Measurements from ENCODE around the gene SMIM36. TPM values are rescaled to one million over a fixed set of nuclear protein-coding genes. Genes with fewer than 3 reads are reported as not detected.
"Not testable (repeated sequence)": the region's sequence is repeated elsewhere in the genome, so short reads cannot be mapped to it uniquely, and the experiment has no call there.

The SMIM36 gene
- total RNA-seq, 1 experiment from 2014 or later: not detected

DNA sequence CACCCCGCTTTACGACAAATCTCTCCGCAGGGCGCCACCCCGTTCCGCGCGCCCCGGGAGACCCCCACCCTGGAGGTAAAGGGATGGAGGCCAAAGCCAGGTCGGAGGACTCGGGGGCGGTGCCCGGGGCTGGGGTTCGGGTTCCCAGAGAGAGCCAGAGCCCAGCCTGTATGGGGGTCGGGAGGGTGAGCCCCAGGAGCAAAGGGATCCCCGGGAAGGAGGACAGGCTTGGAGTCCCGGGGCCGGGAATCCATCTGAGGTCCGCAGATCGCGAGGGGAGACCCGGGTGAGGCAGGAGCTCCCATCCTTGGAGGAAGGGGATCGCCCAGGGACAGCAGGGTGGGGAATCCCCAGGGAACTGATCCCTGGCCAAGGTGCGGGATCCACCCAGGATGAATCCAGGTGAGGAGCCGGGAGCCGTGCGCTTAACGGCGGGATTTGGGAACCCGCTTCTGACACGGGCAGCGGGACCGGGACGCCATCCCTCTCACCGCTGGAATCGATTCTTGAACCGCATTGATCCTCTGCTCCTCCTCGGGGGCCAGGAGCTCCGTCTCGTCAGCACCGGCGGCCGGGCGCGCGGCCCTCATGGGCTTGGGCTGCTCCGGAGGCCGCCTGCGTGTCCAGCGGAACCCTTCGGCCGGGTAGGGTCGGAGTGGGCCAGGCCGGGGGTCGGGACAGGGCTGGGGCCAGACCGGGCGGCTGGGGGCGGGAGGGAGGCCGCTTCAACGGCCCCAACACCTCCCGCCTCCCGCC, 89.9 kb downstream of the SMIM36 start, which contains the start of gene MMD:
Gene MMD, minus strand, starts transcription at position 657 of the 756 bp plus-strand sequence. Its CDS starts 140 bp downstream, at position 517.
- DNase-seq (ENCODE audit: low spot score): no peak
- in situ Hi-C loops (cut with HindIII; ENCODE audit: low sequenced_read_pairs): no loop called here

DNA sequence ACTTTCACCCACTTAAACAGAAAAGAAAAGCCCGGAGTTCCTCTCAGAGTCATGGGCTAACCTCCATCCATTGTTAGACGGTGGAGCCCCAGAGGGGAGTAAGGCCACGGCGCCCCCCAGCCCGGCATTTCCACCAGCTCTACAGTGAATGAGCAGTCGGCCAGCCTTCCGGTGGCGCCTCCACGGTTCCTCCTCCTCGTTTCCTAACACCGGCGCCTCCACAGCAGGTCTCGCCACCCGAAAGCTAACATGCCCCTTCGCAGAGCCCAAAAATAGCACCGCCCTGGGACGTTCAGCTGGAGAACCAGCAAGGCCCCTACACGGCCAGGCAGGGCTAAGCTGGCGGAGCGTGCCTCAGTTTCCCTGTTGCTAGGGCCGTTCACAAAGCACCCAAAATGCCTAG, 90.5 kb downstream of the SMIM36 start:
- DNase-seq (ENCODE audit: low spot score): peak; percentile 23
- in situ Hi-C loops (cut with HindIII; ENCODE audit: low sequenced_read_pairs): no loop called here

DNA sequence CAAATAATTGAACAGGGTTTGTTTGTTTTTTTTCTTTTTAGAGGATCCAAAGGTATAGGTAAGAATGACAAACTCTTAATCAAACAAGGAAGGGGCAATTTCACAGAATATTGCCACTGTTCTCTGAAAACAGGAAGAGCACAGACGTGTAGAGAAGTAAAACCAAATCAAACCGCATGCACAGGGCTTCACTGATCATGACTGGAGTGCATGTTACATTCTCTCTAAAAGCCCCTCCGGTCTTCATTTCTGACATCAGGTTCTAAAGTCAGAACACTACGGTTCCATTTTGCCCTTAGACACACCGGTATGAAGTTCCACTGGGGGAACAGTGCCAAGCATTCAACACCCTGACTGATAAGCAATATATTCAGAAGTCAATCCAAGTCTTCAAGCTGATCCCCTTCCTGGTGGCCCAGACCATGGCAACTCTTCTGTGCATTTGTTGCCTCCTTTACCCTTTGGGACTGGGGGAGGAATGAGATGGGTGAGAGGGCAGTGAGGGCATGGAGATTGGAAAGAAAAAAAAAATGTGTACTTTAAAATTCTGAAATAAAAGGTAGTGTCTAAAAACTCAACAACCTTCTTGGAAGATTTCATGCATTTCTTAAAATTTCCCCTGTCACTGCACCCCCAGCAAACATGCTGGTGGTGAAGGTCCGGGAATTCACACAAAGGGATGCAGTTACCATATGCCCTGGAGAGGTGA, 91.0 kb downstream of the SMIM36 start:
- in situ Hi-C loops (cut with HindIII; ENCODE audit: low sequenced_read_pairs): no loop called here
- peak; percentile 11 for DNase-seq (ENCODE audit: low spot score)

DNA sequence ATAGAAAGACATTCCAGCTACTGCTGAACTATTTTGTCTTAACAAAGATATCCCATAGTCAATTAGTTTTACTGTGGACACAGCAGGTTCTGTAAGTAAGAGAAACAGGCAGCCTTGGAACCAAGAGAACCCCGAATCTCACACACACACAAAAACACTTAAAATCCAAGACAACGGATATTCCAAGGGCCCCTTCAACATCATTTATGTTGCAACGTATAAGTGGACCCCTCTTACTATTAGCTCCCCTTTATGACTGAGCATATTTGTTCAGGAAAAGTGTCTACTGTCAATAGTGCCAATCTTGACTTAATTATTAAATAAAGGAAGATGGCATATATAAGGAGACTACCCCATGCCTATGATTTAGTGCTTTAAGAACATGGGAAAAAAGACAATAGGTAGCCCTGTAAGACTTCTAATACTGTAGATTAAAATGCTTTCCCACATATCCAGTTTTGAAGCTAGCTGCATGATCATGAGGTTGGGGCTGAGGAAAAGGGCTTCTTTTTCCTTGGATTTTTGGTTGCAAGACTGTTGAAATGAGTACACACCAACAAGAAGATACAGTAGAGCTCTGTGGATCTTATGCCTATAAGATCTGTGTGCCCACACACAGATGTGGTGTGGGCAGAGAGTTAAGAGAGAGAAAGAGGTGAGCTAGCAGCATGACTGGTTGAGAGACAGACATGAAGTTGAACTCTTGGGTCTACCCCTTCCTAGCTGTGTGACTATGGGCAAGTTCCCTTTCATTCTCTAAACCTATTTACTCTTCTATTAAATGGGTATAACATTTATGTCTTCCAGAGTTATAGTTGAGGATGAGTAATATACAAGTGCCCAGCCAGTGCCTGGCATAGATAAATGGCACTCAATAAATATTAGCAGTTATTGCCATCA, 92.6 kb downstream of the SMIM36 start:
- DNase-seq (ENCODE audit: low spot score): no peak
- in situ Hi-C loops (cut with HindIII; ENCODE audit: low sequenced_read_pairs): no loop called here

DNA sequence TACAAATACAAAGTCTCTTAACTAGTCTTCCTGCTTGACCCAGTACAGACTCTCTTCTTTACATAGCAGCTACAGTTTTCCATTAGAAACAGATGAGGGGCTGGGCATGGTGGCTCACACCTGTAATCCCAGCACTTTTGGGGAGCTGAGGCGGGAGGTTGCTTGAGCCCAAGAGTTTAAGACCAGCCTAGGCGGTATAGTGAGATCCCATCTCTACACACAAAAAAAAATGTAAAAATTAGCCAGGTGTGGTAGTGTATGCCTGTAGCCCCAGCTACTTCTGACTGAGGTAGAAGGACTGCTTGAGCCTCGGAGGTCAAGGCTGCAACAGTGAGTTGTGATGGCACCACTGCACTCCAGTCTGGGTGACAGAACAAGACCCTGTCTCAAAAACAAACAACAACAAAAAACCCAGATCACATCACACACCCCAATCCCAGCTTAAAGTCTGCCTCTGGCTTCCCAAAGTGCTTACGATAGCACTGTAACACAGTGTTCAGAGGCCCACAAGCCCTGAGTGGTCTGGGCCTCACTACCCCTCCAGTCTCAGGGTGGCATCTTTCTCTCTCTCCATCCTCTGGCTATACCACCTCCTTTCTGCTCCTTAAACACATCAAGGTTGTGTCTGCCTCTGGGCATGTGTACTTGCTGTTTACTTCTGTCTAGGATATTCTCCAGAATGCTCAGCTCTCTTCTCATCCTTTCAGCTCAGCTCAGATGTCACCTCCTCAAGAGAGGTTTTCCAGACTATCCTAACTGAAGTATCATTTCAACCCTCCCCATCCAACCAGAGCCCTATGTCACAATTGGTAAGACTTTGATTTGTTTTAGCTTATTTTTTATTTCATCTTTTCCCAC, 93.6 kb downstream of the SMIM36 start:
- in situ Hi-C loops (cut with HindIII; ENCODE audit: low sequenced_read_pairs): no loop called here
- no peak for DNase-seq (ENCODE audit: low spot score)

DNA sequence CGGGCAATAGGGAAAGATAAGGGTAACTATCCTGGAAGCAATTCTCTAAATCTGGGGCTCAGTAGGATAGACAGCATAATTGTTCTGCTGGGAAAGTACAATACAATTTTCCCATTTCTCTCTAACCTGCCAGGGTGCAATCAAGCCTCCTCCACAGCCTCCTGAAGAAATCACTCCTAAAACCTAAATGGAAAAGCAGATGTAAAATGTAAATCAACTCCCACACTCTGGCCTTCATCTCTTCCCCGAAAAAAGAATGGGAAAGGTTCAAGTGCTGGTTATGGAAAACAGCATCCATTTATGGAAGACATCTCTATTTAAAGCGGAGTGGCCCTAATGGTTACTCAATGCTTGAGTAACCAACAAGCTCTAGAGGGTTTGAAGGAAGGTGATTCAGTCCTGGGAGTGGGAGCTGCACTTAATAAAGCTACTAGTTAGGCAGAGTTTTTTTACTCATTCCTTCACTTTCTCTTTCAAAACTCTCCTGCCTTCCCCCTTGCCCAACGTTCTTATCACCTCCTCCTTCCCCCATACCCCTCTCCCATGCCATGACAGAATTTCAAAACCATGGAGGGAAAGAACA, 94.7 kb downstream of the SMIM36 start:
- DNase-seq (ENCODE audit: low spot score): no peak
- in situ Hi-C loops (cut with HindIII; ENCODE audit: low sequenced_read_pairs): no loop called here

DNA sequence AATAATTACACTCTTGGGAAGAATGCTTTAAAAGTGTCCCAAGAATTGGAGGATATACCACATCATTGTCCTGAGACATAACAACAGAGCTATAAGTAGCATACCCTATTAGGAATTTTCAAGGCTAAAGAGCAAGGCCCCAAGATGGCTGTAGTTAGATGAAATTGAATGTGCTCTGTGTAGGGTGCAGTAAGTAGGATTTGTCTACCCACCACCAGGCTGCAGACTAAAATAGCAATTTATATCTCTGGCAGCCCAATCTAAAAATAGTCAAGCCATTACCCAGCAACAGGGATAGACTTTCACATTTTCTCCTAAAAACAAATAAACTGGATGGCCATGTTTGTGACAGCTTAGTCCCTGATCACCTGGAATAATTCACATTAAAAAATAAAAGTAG, 95.3 kb downstream of the SMIM36 start:
- in situ Hi-C loops (cut with HindIII; ENCODE audit: low sequenced_read_pairs): no loop called here
- DNase-seq (ENCODE audit: low spot score): no peak

DNA sequence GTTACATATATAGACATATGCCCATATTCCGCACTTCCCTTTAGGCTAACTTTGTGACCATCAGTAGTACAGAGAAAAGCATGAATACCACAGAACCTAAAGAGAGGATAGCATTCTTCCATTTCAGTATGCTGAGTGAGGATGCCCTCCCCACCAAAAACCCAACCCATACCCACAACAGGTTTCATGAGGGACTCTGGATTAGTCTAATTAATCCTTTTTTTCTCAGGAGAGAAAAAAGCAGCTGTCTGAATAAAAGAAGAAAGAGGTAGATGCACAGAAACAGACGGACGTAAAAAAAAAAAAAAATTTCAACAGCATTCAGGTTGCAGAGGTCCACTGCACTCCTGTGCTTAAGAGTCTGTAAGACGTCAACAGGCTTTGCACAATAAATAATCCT, 96.3 kb downstream of the SMIM36 start:
- in situ Hi-C loops (cut with HindIII; ENCODE audit: low sequenced_read_pairs): no loop called here

DNA sequence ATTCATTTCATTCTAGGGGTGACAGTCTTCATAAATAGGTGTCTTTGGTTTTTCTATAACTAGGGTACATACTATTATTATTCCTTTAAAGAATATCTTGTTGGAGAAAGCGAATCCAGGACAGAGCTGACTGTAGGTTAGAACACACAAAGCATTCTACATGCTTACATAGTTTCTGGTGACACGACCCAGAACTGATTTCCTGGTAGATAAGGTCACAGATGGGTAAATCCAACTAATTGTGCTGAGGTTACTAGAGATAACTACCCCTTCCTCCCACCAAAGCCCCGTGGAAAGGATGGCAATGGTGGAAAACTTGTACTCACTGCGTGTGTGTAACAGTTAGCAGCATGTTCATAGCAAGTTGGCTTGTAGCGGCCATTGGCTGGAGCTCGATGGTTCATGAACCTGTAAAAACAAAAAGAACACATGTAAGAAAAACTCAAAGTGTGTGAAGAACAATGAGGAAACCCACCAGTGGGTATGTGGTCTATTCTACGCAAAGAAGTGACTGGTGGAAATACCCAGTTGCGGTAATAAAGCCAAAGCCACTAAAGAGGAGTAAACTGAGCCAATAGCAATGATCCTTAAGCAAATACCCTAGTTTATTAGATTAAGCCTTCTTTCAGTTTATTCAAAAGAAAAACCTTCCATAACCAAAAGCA, 97.3 kb downstream of the SMIM36 start:
- in situ Hi-C loops (cut with HindIII; ENCODE audit: low sequenced_read_pairs): no loop called here
- no peak for DNase-seq (ENCODE audit: low spot score)

More for the DNA sequence above, 96.3 kb downstream of the SMIM36 start:
- DNase-seq (ENCODE audit: low spot score): no peak

DNA sequence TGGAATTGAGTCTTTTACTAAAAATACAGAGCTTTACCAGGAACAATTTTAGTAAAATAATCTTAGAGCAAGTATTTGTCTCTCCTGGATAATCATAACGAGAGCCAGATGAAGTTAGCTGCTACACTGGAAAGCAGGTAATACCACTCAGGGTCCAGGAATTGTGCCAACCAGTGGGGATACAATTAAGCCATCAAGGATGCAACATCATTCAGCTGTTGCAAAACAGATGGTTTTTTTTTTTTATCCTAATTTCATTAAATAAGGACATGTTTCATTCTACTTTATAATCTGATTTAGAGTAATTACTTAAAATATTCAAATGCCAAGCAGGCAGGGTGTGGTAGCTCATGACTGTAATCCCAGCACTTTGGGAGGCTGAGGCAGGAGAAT, 99.8 kb downstream of the SMIM36 start:
- in situ Hi-C loops (cut with HindIII; ENCODE audit: low sequenced_read_pairs): no loop called here
- DNase-seq (ENCODE audit: low spot score): no peak

DNA sequence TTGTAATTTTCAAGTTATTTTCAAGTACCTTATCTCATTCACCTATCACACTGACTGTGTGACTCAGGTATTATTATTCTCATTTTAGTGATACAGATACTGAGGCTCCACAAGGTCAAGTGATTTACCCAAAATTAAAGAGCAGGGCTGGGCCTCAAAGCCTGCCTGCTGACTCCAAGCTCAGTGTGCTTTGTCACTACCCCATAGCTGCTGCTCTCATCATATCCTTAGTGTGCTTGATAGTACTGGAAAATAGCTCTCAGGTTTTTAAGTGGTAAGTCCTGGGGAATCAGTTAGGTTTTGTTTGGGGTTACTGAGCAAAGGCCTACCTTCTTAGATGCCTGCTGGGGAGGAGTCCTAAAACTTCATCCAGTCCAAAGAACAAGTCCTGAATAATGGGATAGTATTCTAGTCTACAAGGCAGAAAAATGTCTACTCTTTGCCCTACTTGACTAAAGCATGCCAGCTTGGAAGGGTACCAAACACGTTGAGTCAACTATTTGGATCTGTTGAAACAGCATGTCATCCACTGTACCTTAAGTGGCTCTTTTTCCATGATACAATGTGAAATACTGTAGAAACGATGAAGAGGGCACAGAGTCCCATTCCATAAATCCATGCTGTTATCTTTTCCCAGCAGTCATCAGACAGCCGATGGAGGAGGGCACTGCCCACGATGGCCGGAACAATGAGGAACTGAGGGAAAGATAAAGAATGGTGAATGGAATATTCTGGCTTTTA, 100.4 kb downstream of the SMIM36 start:
- DNase-seq (ENCODE audit: low spot score): no peak
- in situ Hi-C loops (cut with HindIII; ENCODE audit: low sequenced_read_pairs): no loop called here

DNA sequence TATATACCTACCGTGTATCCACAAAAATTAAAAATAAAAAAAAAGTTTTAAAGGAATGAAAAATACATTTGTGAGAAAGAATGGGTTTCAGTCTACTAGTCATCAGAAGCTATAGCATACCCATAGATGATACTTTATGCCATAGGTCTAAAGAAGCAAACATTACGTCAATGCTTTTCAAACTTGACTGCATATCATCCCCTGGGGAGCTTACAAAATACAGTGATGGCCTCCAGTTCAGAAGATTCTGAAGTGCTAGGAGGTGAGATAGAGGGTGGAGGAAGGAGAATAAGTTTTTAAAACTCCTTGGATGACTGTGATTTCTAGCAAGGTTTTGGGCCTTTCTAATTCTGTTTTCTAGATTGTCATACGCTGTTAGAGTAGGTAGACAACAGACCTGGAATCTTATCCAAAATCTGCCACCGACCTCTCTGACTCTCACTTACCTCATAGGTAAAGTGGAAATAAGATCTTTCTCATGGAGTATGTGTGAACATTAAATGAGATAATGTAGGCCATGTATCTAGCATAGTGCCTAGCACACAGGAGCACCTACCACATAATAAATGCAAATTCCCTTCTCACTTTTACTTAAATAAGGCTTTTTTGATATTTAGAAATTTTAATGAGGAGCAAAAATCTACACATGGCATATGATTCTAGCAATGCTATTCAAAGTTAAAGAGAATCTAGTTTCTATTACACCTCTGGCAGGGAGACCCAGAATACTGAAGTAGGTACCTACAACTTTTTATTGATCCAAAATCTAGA, 102.0 kb downstream of the SMIM36 start:
- in situ Hi-C loops (cut with HindIII; ENCODE audit: low sequenced_read_pairs): no loop called here
- no peak for DNase-seq (ENCODE audit: low spot score)

DNA sequence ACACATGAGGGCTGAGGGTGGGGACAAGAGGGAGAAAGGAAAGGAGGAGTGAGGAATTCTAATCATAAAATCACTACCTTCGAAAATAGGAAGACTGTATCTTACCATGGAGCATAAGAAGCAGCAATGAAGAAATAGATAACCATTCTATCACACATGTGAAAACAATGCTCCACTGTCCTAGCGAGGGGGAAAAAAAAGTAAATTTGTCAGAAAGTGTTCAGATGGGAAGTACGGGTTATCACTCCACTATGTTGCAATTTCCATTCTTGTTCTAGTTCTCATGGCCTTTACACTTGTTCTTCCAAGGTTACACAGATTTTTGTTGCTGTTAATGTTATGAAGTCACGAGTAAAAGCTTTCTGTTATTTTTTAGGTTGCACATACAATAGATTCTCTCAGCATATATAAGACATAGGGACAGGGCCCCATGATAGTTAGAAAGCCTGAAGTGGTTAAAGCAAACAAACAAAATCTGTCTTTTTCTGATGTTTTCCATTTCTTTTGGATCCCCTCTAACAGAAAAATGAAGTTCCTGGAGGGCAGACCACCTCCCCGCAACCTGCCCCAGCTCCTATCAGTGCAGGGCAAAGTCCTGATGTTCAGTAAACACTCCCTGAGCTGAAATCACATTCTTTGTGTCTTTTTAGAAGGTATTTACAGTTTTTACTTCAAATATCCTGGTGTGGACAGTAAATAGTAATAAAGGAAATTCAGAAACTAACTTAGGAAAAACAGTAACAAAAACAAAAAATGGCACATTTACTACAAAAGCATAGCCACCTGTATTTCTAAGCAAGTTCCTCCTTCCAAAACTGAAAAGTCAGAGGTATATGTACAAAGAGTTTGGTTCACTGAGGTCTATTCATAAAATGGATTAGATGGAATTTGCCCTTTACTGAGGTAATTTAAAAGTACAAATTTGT, 103.3 kb downstream of the SMIM36 start:
- in situ Hi-C loops (cut with HindIII; ENCODE audit: low sequenced_read_pairs): no loop called here
- DNase-seq (ENCODE audit: low spot score): no peak

DNA sequence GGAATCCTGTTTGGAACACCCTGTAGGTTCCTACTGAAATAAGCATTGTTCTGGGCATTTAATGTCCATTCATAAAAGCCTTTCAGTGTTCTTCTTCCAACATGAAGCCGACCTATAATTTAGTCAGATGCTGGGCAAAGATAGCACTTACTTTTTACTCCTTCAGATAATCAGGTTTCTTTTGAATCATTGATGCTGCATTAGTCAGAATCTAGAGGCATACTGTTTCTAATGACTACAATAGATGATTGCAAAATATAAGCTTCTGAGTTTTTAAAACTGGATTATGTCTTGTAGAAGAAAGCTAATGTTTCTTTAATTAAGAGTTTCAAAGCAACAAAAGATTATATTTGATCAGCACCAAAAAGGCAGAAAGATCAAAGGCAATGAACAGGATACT, 105.7 kb downstream of the SMIM36 start:
- in situ Hi-C loops (cut with HindIII; ENCODE audit: low sequenced_read_pairs): no loop called here
- DNase-seq (ENCODE audit: low spot score): no peak

DNA sequence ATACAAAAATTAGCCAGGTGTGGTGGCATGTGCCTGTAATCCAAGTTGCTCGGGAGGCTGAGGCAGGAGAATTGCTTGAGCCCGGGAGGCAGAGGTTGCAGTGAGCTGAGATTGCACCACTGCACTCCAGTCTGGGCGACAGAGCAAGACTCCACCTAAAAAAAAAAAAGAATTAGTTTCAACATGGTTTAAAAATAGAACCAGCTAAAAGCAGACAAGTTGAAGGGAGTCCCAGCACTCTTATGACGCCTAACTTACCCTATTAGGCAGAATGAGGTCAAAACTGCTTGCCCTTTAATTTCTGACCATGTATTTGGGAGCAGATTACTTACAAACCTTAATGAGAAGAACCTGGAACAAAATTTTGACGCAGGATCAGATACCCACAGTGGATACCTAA, 107.1 kb downstream of the SMIM36 start:
- in situ Hi-C loops (cut with HindIII; ENCODE audit: low sequenced_read_pairs); DNase-seq (ENCODE audit: low spot score): not testable (repeated sequence)

DNA sequence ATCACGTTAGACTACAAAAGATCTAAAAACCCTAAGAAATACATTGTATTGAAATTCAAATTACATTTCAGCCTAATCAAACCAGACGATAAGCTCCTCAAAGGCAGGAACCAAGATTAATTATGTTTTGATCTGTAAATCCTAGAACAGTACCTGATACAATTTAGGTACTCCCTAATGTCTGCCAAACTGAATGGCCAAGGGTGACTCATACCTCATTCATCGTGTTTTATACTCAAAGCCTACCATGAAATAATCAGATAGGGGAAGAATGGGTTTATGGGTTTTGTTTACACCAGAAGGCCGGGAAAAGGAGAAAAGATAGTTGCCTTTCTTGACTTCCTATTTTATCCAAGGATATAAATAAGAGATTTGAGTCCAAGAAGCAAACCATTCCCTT, 108.9 kb downstream of the SMIM36 start:
- no peak for DNase-seq (ENCODE audit: low spot score)
- in situ Hi-C loops (cut with HindIII; ENCODE audit: low sequenced_read_pairs): no loop called here
